GM12864 (cell line): ENCODE measurements around the gene WDR45B.

Experiments
- DNase-seq: peaks from one replicate; pipeline ENCODE4 v3.0.0-alpha.2; 2011; ENCODE audit warnings: low read depth
- H3K4me3 ChIP-seq: 2 replicates; pipeline ENCODE4 v1.5.1; 2011; ENCODE audit warnings: mild to moderate bottlenecking, low read depth, low read length, control low read depth
- CTCF ChIP-seq: IDR thresholded peaks from 2 replicates; pipeline ENCODE4 v1.5.1; 2011; ENCODE audit warnings: low read depth, mild to moderate bottlenecking, moderate library complexity, low read length, control low read depth, inconsistent platforms; ENCODE audit errors: missing control alignments

The WDR45B gene

GRCh38 chr17:82691714-82692113, 43.5 kb upstream of the WDR45B start:
- TF ChIP-seq CTCF: no peak
- DNase-seq: no peak
- H3K4me3 ChIP-seq: no peak overlapping the region

- no peak for DNase-seq
- H3K4me3 ChIP-seq: no peak overlapping the region
- no peak for TF ChIP-seq CTCF
Measured at GRCh38 chr17:82690786-82691489, 42.7 kb upstream of the WDR45B start.

GRCh38 chr17:82689077-82689476, 40.8 kb upstream of the WDR45B start:
- TF ChIP-seq CTCF: no peak
- no peak for DNase-seq
- no peak overlapping the region for H3K4me3 ChIP-seq

- TF ChIP-seq CTCF: no peak
- DNase-seq: no peak
- no peak overlapping the region for H3K4me3 ChIP-seq
Measured at GRCh38 chr17:82687871-82688270, 39.6 kb upstream of the WDR45B start.

GRCh38 chr17:82687375-82687861, 39.2 kb upstream of the WDR45B start:
- TF ChIP-seq CTCF: no peak
- no peak for DNase-seq

GRCh38 chr17:82686366-82687324, 38.4 kb upstream of the WDR45B start:
- H3K4me3 ChIP-seq: no peak overlapping the region
- DNase-seq: no peak
- no peak for TF ChIP-seq CTCF

More at GRCh38 chr17:82687375-82687861, 39.2 kb upstream of the WDR45B start:
- H3K4me3 ChIP-seq: no peak overlapping the region
